A673 (cell line): ENCODE measurements around the gene NPIPB4. TPM values are rescaled to one million over a fixed set of nuclear protein-coding genes. Genes with fewer than 3 reads are reported as not detected.

Source experiments
- total RNA-seq: library from RNA; stranded (reverse); gene quantifications from 2 replicates; pipeline ENCODE4 v1.2.3, GENCODE V29; 2021

Gene NPIPB4
- total RNA-seq, 1 experiment from 2014 or later = 163 TPM

Other genes starting within 250 kb of the NPIPB4 start
- not detected in 2 replicates for gene IGSF6, start 205.1 kb downstream of the NPIPB4 start, total RNA-seq
- 0.13 TPM in 1 of 2 replicates, not detected in the other for gene OTOA, start 193.8 kb downstream of the NPIPB4 start, total RNA-seq
- gene UQCRC2, start 95.6 kb upstream of the NPIPB4 start, total RNA-seq = 259 and 311 TPM in 2 replicates
- gene PDZD9, start 143.4 kb upstream of the NPIPB4 start, total RNA-seq = not detected in 2 replicates
- 13.1 and 14.6 TPM in 2 replicates for gene MOSMO, start 150.4 kb upstream of the NPIPB4 start, total RNA-seq
- 0.57 and 0.64 TPM in 2 replicates for gene VWA3A, start 234.8 kb upstream of the NPIPB4 start, total RNA-seq